ENCODE measurements around the gene ARHGEF3. TPM values are rescaled to one million over a fixed set of nuclear protein-coding genes. Genes with fewer than 3 reads are reported as not detected.
A peak's percentile ranks its signal among the peaks of the same experiment; 100 is the strongest.

ARHGEF3 gene
- total RNA-seq, 4 donors from 2014 or later: 9.0 to 14.7 (median 11.7) TPM

GRCh38 chr3:56802790-56803189 lies 1.0 kb upstream of the ARHGEF3 start:
- Histone ChIP-seq H3K9me3 (no peaks in the 10 kb centered on the region), H3K27me3 (no peaks in the 10 kb centered on the region), H3K27ac (replicated peaks in 1 of 4) (no peak overlapping the region), H3K4me1 (peaks cover 22 to 47% (median 41%) of the 10 kb centered on the region in 4 donors), H3K36me3 (no peaks in the 10 kb centered on the region), H3K4me3 (no peak overlapping the region)
- intact Hi-C loops (cut with DNase I): loop anchor here (2.0 to 10.0 kb wide), 2 partner anchors 100 to 272 kb away; no protein-coding TSS in a partner anchor
- TF ChIP-seq CTCF (IDR thresholded peaks at IDR 0.05) (no peak), POLR2A (IDR thresholded peaks at IDR 0.05; ENCODE audit: low read depth) (no peak), EP300 (IDR thresholded peaks at IDR 0.05) (no peak), POLR2AphosphoS5 (IDR thresholded peaks at IDR 0.05) (no peak)
- DNase-seq (ENCODE audit: extremely low spot score): no peak
- WGBS: 87% methylated on average over 1 of the region's 1 CpG

- DNase-seq (ENCODE audit: extremely low spot score): no peak
- Histone ChIP-seq H3K27me3 (no peaks in the 10 kb centered on the region), H3K4me1 (peaks cover 27 to 51% (median 45%) of the 10 kb centered on the region in 4 donors), H3K27ac (replicated peaks in 1 of 4) (peak overlapping the region in 2 of 4 donors; percentile 50 to 71), H3K9me3 (no peaks in the 10 kb centered on the region), H3K4me3 (peak overlapping the region; percentile 68 to 81 (median 73)), H3K36me3 (no peaks in the 10 kb centered on the region)
- intact Hi-C loops (cut with DNase I): loop anchor here (2.0 to 10.0 kb wide), 2 partner anchors 100 to 272 kb away; no protein-coding TSS in a partner anchor
- no peak for TF ChIP-seq CTCF (IDR thresholded peaks at IDR 0.05)
- TF ChIP-seq POLR2AphosphoS5 (IDR thresholded peaks at IDR 0.05): no peak
- no peak for TF ChIP-seq POLR2A (IDR thresholded peaks at IDR 0.05; ENCODE audit: low read depth)
- TF ChIP-seq EP300 (IDR thresholded peaks at IDR 0.05): no peak
- 53% methylated on average over 8 of the region's 8 CpGs for WGBS
Observed at GRCh38 chr3:56802378-56802745, 613 bp upstream of the ARHGEF3 start.

GRCh38 chr3:56800832-56801661 lies 702 bp downstream of the ARHGEF3 start:
- intact Hi-C loops (cut with DNase I): loop anchor here (10.0 kb wide), 1 partner anchor 274 kb away; no protein-coding TSS in a partner anchor
- Histone ChIP-seq H3K27me3 (no peaks in the 10 kb centered on the region), H3K4me3 (peak overlapping the region; percentile 68 to 81 (median 73)), H3K36me3 (no peaks in the 10 kb centered on the region), H3K27ac (replicated peaks in 1 of 4) (peak overlapping the region; percentile 50 to 71 (median 62)), H3K4me1 (peaks cover 34 to 58% (median 45%) of the 10 kb centered on the region in 4 donors), H3K9me3 (no peaks in the 10 kb centered on the region)
- WGBS: 38% methylated on average over 18 of the region's 19 CpGs
- DNase-seq (ENCODE audit: extremely low spot score): no peak
- TF ChIP-seq POLR2A (IDR thresholded peaks at IDR 0.05; ENCODE audit: low read depth): no peak
- TF ChIP-seq POLR2AphosphoS5 (IDR thresholded peaks at IDR 0.05): no peak
- no peak for TF ChIP-seq EP300 (IDR thresholded peaks at IDR 0.05)
- no peak for TF ChIP-seq CTCF (IDR thresholded peaks at IDR 0.05)

GRCh38 chr3:56800130-56800831 lies 1.5 kb downstream of the ARHGEF3 start:
- Histone ChIP-seq H3K9me3 (no peaks in the 10 kb centered on the region), H3K4me1 (peaks cover 34 to 54% (median 48%) of the 10 kb centered on the region in 4 donors), H3K36me3 (no peaks in the 10 kb centered on the region), H3K4me3 (peak overlapping the region; percentile 68 to 81 (median 73)), H3K27ac (replicated peaks in 1 of 4) (peak overlapping the region in 3 of 4 donors; percentile 50 to 71 (median 71)), H3K27me3 (no peaks in the 10 kb centered on the region)
- WGBS: 71% methylated on average over 10 of the region's 10 CpGs
- intact Hi-C loops (cut with DNase I): loop anchor here (10.0 kb wide), 1 partner anchor 275 kb away; no protein-coding TSS in a partner anchor
- TF ChIP-seq POLR2A (IDR thresholded peaks at IDR 0.05; ENCODE audit: low read depth): no peak
- TF ChIP-seq CTCF (IDR thresholded peaks at IDR 0.05): no peak
- no peak for TF ChIP-seq EP300 (IDR thresholded peaks at IDR 0.05)
- peak in 1 of 2 donors; percentile 6 for TF ChIP-seq POLR2AphosphoS5 (IDR thresholded peaks at IDR 0.05)
- no peak for DNase-seq (ENCODE audit: extremely low spot score)
